Neural progenitor cell (in vitro differentiated cells): ENCODE results near the gene KIF3B.

Source experiments
- CTCF ChIP-seq: fragments of 200-600 bp; sonication (generic); IDR thresholded peaks from 2 replicates; pipeline ENCODE4 v1.5.1; 2017; ENCODE audit warnings: antibody characterized with exemption, mild to moderate bottlenecking
- EZH2phosphoT487 ChIP-seq: fragments of 200-600 bp; sonication (generic); IDR thresholded peaks from 2 replicates; pipeline ENCODE4 v1.6.1; 2017; ENCODE audit warnings: antibody characterized with exemption

GRCh38 chr20:32294071-32294470 is 16.6 kb downstream of the KIF3B start:
- TF ChIP-seq CTCF (no peak), EZH2phosphoT487 (no peak)
